Stomach (tissue), 9 donors: ENCODE results near the gene WNK2. TPM values are rescaled to one million over a fixed set of nuclear protein-coding genes. Genes with fewer than 3 reads are reported as not detected.

Experiments
- DNase-seq, 2 donors: peaks; one replicate each; pipeline versions ENCODE4 v3.0.0 to v3.0.0-alpha.2; 2013 to 2019
- H3K27ac ChIP-seq, 5 donors: fragments of 200-600 bp in 4 of 5; sonication (generic) in 4 of 5; one replicate each; pipeline ENCODE4 v1.5.1; 2013 to 2019; ENCODE audit warnings: mild to moderate bottlenecking in 1 of 5, moderate library complexity in 1 of 5
- H3K27me3 ChIP-seq, 3 donors: fragments of 200-600 bp; sonication (generic); one replicate each; pipeline ENCODE4 v1.5.1; 2017 to 2019; ENCODE audit warnings: mixed run types in 1 of 3
- H3K36me3 ChIP-seq, 4 donors: fragments of 200-600 bp; sonication (generic); 1 replicate in 3 of 4; 2 replicates in 1 of 4; pipeline ENCODE4 v1.5.1; 2016 to 2019
- H3K4me1 ChIP-seq, 4 donors: fragments of 200-600 bp; sonication (generic); one replicate each; pipeline ENCODE4 v1.5.1; 2016 to 2019
- H3K4me3 ChIP-seq, 4 donors: fragments of 200-600 bp; sonication (generic) in 3 of 4; one replicate each; pipeline ENCODE4 v1.5.1; 2016 to 2019; ENCODE audit warnings: mild to moderate bottlenecking in 1 of 4
- H3K9me3 ChIP-seq, 4 donors: fragments of 200-600 bp; sonication (generic); one replicate each; pipeline ENCODE4 v1.5.1; 2016 to 2019
- CTCF ChIP-seq, 7 experiments: fragments of 450-650 bp in 4 of 7; fragments of 200-600 bp in 3 of 7; sonication (generic) in 3 of 7; IDR thresholded peaks; one replicate each; pipeline ENCODE4 v1.5.1; 2016 to 2019; ENCODE audit warnings: antibody characterized with exemption in 7 of 7, control low read depth in 2 of 7, mild to moderate bottlenecking in 1 of 7
- EP300 ChIP-seq: sonication (generic); formaldehyde crosslinking; IDR thresholded peaks from one replicate; pipeline ENCODE4 v1.6.1; 2017; ENCODE audit warnings: antibody characterized with exemption
- POLR2A ChIP-seq, 4 donors: fragments of 450-650 bp; IDR thresholded peaks; one replicate each; pipeline ENCODE4 v1.6.1; 2016; ENCODE audit warnings: antibody characterized with exemption in 4 of 4, control low read depth in 2 of 4, mild to moderate bottlenecking in 1 of 4, moderate library complexity in 1 of 4
- POLR2AphosphoS5 ChIP-seq, 3 donors: sonication (generic); formaldehyde crosslinking; IDR thresholded peaks; one replicate each; pipeline ENCODE4 v1.6.1; 2016; ENCODE audit warnings: antibody characterized with exemption in 3 of 3
- WGBS, 5 donors: extraction: QIAGEN DNeasy Blood & Tissue Kit in 3 of 5; methylation state at CpG; one replicate each; pipeline versions ENCODE4 v1.1.5 to v1.1.7; 2013 to 2018; 5-methylcytosine and 5-hydroxymethylcytosine counted together
- intact Hi-C: fragments of 100-400 bp; cut with DNase I; formaldehyde crosslinking; loops from one replicate; pipeline ENCODE4 v1.15.1; 2023; ENCODE audit warnings: low total_unique reads
- polyA plus RNA-seq, 3 donors: library from polyadenylated mRNA; stranded (reverse); fragments of 200-250 nt; gene quantifications; one replicate each; pipeline ENCODE4 v1.2.3, GENCODE V29; 2013
- total RNA-seq, 5 donors: library from RNA; depleted of rRNA; stranded (reverse); fragments of >200 nt; gene quantifications; one replicate each; pipeline versions ENCODE4 v1.1.0 to v1.2.3, GENCODE V29; 2014 to 2016
- donor health status: healthy with polysubstance abuse.
- donor health status: Bipolar disorder and iron deficiency.
- donor health status: healthy.

Gene WNK2
- total and polyA plus RNA-seq, 8 donors: 1.2 to 700 (median 15.9) TPM

- WGBS, 5 donors: 80 to 86% (median 83%) methylated on average over 15 to 19 of the region's 19 CpGs
Observed at GRCh38 chr9:93291536-93292287, 107.8 kb downstream of the WNK2 start.

GRCh38 chr9:93292288-93292615 is 108.3 kb downstream of the WNK2 start:
- Histone ChIP-seq H3K4me1 (peaks cover 4 to 18% (median 7%) of the 10 kb centered on the region in 4 donors), H3K27ac (no peak overlapping the region), H3K36me3 (peaks cover 0 to 9% (median 7%) of the 10 kb centered on the region in 4 donors), H3K27me3 (no peaks in the 10 kb centered on the region), H3K9me3 (no peaks in the 10 kb centered on the region), H3K4me3 (no peak overlapping the region)
- intact Hi-C loops: no loop called here
- no peak for DNase-seq
- no peak for TF ChIP-seq CTCF (IDR thresholded peaks at IDR 0.05)
- no peak for TF ChIP-seq EP300
- no peak for TF ChIP-seq POLR2AphosphoS5 (IDR thresholded peaks at IDR 0.05)
- TF ChIP-seq POLR2A (IDR thresholded peaks at IDR 0.05): no peak
- WGBS, 5 donors: 75 to 84% (median 81%) methylated on average over 10 of the region's 10 CpGs

More at GRCh38 chr9:93291536-93292287, 107.8 kb downstream of the WNK2 start:
- H3K4me1 ChIP-seq: peaks cover 4 to 18% (median 7%) of the 10 kb centered on the region in 4 donors
- no peaks in the 10 kb centered on the region for H3K27me3 ChIP-seq
- intact Hi-C loops: no loop called here
- no peak overlapping the region for H3K4me3 ChIP-seq
- TF ChIP-seq POLR2A (IDR thresholded peaks at IDR 0.05): no peak
- DNase-seq: no peak
- peaks cover 0 to 9% (median 7%) of the 10 kb centered on the region in 4 donors for H3K36me3 ChIP-seq
- no peak overlapping the region for H3K27ac ChIP-seq
- H3K9me3 ChIP-seq: no peaks in the 10 kb centered on the region

- no peak for DNase-seq
- Histone ChIP-seq H3K36me3 (peaks cover 0 to 11% (median 7%) of the 10 kb centered on the region in 4 donors), H3K9me3 (no peaks in the 10 kb centered on the region), H3K4me1 (peaks cover 4 to 18% (median 7%) of the 10 kb centered on the region in 4 donors), H3K27ac (no peak overlapping the region), H3K4me3 (no peak overlapping the region), H3K27me3 (no peaks in the 10 kb centered on the region)
- intact Hi-C loops: no loop called here
- WGBS, 5 donors: 88 to 96% (median 92%) methylated on average over 23 to 43 of the region's 43 CpGs
- TF ChIP-seq EP300: no peak
- TF ChIP-seq CTCF (IDR thresholded peaks at IDR 0.05): no peak
- TF ChIP-seq POLR2A (IDR thresholded peaks at IDR 0.05): no peak
- TF ChIP-seq POLR2AphosphoS5 (IDR thresholded peaks at IDR 0.05): no peak
Observed at GRCh38 chr9:93292664-93293328, 108.9 kb downstream of the WNK2 start.

GRCh38 chr9:93294011-93294410 is 110.1 kb downstream of the WNK2 start:
- TF ChIP-seq EP300: no peak
- no peak for TF ChIP-seq POLR2A (IDR thresholded peaks at IDR 0.05)
- no peak for TF ChIP-seq POLR2AphosphoS5 (IDR thresholded peaks at IDR 0.05)
- TF ChIP-seq CTCF (IDR thresholded peaks at IDR 0.05): no peak
- Histone ChIP-seq H3K4me3 (no peak overlapping the region), H3K36me3 (peaks cover 0 to 23% (median 7%) of the 10 kb centered on the region in 4 donors), H3K9me3 (no peaks in the 10 kb centered on the region), H3K27ac (no peak overlapping the region), H3K4me1 (peaks cover 4 to 25% (median 7%) of the 10 kb centered on the region in 4 donors), H3K27me3 (no peaks in the 10 kb centered on the region)
- DNase-seq: no peak
- intact Hi-C loops: no loop called here
- WGBS, 5 donors: 83 to 93% (median 88%) methylated on average over 9 of the region's 9 CpGs
